HG02943 (cell line): Measurements from ENCODE around the gene MEAF6.

ENCODE experiments used
- ATAC-seq: cut with Tn5 transposase; IDR thresholded peaks from one replicate; pipeline ENCODE4 v1.9.1; 2021; ENCODE audit warnings: mild to moderate bottlenecking, low read depth, moderate library complexity; ENCODE audit not compliant: unreplicated experiment

Gene MEAF6

GRCh38 chr1:37485902-37486679, 28.5 kb downstream of the MEAF6 start:
- no peak for ATAC-seq

GRCh38 chr1:37484325-37485051, 30.1 kb downstream of the MEAF6 start:
- no peak for ATAC-seq

GRCh38 chr1:37483785-37484184, 30.8 kb downstream of the MEAF6 start:
- ATAC-seq = no peak

DNA sequence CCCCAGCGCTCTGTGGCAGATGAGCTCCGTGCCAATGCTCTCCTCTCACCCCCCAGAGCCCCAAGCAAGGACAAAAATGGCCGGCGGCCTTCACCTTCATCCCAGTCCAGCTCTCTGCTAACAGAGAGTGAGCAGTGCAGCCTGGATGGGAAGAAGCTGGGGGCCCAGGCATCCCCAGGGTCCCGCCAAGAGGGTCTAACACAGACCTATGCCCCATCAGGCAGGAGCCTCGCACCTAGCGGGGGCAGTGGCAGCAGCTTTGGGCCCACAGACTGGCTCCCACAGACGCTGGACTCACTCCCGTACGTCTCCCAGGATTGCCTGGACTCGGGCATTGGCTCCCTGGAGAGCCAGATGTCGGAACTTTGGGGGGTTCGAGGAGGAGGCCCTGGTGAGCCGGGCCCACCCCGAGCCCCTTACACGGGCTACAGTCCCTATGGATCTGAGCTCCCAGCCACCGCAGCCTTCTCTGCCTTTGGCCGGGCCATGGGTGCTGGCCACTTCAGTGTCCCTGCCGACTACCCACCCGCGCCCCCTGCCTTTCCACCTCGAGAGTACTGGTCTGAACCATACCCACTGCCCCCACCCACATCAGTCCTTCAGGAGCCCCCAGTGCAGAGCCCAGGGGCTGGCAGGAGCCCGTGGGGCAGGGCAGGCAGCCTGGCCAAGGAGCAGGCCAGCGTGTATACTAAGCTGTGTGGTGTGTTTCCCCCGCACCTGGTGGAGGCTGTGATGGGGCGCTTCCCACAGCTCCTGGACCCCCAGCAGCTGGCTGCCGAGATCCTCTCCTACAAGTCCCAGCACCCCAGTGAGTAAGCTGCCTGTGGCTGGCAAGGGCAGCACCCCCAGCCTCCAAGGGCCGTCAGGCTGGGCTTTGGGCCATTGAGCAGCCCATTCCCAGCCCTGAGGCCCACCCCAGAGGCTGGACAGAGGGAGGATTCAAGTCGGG, 31.5 kb downstream of the MEAF6 start:
- no peak for ATAC-seq

DNA sequence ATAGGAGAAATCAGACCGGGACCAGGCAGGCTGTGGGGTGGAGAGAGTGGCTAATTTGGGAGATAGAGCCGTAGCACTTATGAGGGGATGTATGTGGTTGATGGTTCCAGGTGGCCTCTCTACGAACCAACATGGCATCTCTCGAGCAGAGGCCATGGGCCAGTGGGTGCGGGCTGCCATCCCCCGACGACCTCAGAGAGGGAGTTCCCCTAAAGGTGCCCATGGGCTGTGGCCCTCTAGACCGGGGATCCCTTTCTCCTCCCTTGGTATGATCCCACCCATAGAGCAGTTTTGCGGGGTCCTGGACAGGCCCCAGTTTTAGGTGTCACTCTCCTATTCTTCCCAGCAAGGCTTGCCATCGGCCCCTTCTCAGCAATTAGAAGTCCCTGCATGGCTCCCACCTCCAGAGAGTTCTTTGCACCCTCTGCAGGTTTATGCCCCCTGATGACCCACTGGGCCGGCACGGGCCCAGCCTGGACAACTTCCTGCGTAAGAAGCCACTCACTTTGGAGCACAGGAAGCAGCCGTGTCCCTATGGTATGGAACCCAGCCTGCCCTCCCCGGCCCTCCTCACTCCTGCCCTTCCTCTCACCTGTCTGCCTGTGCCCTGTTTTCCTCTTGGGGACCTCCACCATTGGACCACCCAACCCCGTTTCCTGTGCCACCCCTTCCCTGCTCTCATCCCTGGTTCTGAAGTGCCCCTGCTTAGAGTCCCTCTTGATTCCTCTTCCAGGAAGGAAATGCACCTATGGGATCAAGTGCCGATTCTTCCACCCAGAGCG, 32.4 kb downstream of the MEAF6 start:
- ATAC-seq = no peak

DNA sequence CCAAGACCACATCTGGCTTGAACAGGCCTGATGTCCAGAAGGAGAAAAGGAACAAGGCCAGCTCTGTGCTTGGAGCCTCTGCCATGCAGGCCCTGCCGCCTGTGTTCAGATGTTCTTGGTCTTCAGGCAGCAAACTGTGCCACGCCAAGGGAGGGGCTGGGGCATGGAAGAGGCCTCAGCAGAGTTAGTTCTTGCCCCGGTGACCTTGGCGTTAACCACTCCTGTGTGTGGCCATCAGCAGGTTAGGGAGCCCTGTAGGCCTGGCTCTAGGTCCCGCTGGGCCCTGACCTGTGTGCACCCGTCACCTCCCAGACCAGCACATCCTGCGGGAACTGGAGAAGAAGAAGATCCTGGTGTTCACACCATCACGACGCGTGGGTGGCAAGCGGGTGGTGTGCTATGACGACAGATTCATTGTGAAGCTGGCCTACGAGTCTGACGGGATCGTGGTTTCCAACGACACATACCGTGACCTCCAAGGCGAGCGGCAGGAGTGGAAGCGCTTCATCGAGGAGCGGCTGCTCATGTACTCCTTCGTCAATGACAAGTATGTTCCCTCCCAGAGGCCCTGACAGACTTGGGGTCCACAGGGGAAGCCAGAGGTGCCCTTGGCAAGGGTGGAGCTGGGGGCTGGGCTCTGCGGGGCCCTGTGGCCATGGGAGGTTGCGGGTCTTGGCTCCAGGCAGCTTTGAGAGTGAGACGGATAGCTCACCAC, 33.1 kb downstream of the MEAF6 start:
- no peak for ATAC-seq

- no peak for ATAC-seq
These were observed 33.8 kb downstream of the MEAF6 start for GRCh38 chr1:37480581-37481288.

- no peak for ATAC-seq
These were observed 34.5 kb downstream of the MEAF6 start for GRCh38 chr1:37480125-37480466.

DNA sequence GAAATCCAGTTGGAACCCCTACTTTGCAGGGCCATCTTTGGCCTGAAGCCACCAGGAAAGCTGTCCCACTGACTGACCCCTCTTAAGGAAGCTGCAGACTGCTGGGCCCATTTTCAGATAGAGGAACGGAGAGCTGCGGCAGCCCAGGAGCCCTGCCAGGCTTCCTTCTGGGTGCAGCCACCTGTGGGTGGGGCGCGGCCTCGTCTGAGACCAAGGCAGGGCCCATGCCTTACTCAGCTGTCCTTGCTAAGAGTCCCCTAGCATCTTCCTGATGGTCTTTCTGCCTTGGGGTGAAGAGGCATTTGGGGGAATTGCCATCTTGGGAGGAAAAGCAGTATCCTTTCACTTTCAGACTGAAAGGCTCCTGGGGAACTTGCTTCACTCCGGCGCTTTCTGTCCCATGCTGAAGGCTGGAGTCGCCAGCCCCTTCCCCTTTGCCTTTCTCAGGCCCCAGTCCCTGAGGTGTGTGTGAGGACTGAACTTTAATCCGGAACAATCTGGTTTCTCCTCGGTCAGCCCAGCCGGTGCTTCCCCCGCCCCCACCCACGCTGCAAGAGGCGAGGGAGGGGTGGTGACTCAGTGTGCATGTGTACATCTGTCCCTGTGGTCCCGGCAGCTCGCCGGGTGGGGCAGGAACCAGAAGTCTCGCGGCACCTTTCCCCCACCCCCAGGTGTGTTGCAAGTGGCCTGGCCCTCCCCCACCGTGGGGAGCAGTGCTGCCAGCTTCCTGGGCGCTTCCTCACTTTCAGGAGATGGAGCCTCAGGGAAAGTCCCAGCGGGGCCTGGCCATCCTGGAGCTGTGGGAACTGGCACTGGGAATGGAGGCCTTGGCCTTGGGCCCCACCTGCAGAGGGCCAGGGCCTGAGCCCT, 35.1 kb downstream of the MEAF6 start:
- no peak for ATAC-seq

DNA sequence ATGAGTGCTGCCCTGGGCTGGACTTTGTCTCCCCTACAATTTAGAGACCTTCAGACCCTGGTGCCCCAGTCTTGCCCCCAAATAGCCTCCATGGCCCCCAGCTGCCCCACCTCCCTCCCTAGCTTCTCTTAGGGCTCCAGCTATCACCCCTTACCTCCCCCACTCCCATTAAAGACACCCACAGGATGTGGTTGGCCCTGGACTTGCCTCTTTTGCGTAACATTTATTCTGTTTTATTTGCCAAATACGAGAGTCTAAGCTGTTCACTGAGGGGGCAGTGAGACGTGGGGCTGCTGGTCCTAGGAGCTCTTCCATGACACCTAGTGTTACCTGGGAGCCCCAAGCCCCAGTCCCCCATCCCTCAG, 35.7 kb downstream of the MEAF6 start:
- ATAC-seq = no peak

GRCh38 chr1:37478451-37478881, 36.1 kb downstream of the MEAF6 start:
- ATAC-seq = no peak

DNA sequence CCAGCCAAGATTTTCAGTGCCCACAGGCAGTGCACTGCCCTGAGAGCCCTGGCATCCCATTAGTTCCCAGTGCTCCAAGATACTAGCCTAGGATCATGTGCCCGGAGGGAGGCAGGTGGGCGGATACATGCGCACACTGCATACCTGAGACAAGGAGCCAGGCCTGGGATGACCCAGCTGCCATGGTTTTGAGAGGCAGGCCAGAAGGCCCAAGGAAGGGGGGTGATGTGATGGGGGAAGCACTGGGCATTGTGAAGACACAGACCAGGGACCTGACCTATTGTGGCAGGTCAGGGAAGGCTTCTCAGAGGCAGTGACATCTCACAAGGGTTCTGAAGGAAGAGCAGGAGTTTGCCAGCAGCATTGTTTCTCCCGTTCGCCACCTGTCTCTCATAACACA, 36.6 kb downstream of the MEAF6 start:
- ATAC-seq = no peak

DNA sequence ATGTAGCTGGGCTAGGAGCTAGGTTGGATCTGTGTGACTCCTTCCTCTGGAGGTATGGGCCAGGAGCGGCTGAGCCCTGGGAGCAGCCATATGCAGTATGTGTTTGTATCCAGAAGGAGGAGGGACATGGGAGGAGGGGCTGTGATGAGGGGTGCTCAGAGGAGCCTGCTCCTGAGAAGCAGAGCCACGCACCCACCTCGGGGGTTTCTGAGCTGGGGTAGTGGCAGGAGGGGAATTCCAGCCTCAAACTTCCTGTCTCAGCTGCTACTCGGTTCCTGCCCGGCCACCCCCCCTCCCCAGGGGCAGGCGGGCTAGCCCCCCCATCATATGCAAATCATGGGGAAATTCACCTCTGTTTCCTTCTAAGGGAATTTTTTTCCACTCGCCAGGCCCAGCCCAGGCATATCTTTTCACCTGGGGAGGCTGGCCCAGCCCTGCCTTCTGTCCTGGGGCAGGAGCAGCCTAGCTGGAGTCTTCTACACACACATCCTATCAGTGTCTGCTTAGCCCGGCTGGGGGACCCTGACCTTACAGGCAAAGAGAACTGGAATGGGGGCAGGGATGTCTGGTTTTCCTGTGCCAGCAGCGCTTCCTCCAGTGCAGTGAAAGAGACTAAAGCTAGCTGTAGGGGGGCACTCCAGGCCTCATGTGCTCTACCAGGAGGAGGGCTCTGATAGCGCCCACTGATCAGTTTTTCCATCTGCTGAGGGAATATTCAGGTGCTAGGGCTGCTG, 37.2 kb downstream of the MEAF6 start:
- peak; percentile 32 for ATAC-seq

- no peak for ATAC-seq
These were observed 37.9 kb downstream of the MEAF6 start for GRCh38 chr1:37476460-37477197.

DNA sequence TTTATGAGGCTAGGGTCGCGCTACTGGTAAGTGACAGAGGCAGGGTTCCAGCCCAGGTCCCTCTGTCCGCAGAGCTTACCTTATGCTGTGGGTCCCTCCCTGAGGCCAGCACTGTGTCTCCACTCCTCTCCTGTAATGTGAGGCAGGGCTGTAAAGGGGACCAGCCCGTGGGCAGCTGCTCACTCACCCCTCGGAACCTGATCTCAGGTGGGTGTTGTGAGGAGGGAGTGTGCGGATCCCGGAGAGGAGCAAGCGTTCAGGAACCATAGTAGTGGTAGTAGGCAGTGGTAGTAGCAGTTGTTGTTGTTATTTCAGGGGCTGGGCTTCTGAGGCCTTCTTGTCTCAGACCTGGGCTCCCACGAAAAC, 38.5 kb downstream of the MEAF6 start:
- ATAC-seq = no peak

GRCh38 chr1:37475380-37476086, 39.0 kb downstream of the MEAF6 start:
- ATAC-seq = no peak
